Measurements from ENCODE around the gene ATP1B1.
"Not testable (repeated sequence)": the region's sequence is repeated elsewhere in the genome, so short reads cannot be mapped to it uniquely, and the experiment has no call there.

The ATP1B1 gene

DNA sequence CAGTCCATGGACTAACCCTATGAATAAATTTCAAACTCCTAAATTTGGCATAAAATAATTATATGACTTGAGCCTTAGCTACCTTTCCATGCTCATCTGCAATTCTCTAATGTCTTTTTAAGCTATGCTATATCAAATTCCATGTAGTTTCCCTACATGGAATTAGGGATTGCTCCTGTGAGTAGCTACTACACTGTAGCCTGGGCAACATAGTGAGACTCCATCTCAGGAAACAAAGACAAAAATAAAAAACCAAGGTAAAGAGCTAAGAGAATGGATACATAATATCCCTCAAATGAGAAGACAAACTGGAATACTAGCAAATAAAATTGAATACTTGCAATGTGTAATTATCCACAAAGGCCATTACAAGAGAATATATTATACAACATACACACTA, 37.5 kb downstream of the ATP1B1 start:
- no peak for DNase-seq

GRCh38 chr1:169144941-169145626, 38.6 kb downstream of the ATP1B1 start:
- no peak for DNase-seq

DNA sequence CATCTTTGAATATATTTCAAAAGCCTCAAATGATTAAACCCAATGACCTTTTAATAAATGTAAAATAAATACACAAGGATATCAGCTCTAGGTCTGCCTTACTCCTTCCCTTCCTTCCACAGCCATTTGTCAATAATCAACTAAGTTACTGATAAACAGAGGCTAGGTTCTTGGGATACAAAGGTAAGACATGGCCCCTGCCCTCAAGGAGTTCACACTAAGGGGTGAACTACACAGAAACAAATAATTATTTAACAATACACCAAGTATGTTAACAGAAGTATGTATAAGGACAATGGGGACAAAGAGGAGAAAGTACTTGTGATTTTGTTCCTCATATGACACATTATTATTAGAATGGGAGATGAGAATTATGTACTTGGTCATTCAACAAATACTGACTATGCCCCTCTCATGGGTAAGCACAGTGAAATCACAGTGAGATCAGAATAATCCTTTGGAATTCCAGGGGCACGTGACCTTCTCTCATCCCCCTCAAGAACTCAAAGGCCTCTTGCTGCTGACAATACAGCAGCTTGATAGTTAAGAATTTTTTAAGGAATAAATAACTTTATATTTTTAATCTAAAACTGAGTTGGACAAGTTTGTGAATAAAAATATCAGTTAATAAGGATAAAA, 40.2 kb downstream of the ATP1B1 start:
- no peak for DNase-seq

GRCh38 chr1:169148472-169149252, 42.2 kb downstream of the ATP1B1 start:
- DNase-seq = no peak

GRCh38 chr1:169149555-169150286, 43.2 kb downstream of the ATP1B1 start:
- no peak for DNase-seq

DNA sequence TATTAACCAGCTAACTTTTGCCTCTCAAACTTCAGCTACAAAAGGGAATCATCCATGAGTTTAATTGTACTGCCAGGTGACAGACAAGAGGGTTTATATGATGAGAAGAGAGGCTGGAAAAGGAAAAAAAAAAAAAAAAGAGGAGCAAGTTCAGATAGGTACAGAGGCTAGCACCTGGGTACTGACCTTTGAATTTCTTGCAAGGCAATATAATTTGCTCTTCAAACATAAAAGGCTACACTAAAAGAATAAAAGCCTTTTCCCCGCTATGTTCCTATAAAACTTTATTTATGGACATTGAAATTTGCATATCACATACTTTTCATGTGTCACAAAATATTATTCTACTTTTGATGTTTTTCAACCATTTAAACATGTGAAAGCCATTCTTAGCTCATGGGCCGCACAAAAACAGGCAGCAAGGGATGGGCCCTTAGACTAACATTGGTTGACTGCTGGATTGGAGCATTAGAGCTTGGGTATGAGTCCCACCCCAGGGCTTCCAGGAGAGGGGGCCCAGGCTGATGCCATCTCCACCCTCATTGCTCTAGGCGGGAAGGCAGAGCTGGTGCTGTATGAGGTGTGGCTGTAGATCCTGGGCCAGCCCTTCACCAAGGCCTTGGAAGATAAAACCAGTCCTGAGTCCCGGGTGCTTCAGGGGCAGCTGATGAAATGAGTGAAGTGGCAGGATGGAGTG, 44.3 kb downstream of the ATP1B1 start:
- DNase-seq = no peak

- DNase-seq = no peak
These were observed 44.9 kb downstream of the ATP1B1 start for GRCh38 chr1:169151338-169151837.

GRCh38 chr1:169155675-169156074, 49.2 kb downstream of the ATP1B1 start:
- no peak for DNase-seq

DNA sequence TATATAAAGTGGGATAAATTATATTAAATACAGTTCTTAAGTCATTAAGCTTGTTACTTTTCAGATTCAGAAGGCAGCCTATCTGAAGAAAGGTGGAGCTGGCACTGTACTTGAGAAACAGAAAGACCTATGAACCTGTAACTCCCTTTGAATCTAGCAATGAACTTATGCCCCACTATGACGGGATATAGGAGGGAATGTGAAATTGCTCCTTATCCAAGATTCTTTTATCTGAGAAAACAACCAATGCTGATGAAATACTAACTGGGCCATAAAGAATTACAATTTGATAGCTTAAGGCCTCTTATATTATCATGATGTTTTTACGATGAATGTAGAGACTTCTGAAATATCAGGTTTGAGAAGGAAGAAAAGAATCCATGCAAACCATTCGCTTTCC, 50.1 kb downstream of the ATP1B1 start:
- DNase-seq = no peak

- no peak for DNase-seq
These were observed 54.5 kb downstream of the ATP1B1 start for GRCh38 chr1:169160845-169161495.

- peak; percentile 32 to 41 for DNase-seq
These were observed 55.2 kb downstream of the ATP1B1 start for GRCh38 chr1:169161496-169162194.

DNA sequence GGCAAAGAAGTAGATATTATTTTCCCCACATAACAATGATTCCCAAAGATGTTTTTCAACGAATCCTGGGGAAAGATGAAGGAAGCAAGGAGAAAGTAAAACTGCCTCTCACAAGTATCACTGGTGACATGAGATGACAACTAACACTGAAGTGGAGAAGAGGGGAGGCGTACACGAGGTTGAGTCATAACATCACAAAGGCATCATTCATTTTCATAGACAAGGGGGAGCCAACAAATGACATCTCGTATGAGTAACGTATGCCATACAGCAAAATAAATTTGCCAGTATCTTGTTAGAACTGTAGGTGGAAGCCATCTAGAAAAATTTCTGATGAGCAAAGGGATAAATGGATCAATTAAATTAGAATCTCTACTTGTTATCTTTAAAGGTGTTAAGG, 56.6 kb downstream of the ATP1B1 start:
- no peak for DNase-seq

DNA sequence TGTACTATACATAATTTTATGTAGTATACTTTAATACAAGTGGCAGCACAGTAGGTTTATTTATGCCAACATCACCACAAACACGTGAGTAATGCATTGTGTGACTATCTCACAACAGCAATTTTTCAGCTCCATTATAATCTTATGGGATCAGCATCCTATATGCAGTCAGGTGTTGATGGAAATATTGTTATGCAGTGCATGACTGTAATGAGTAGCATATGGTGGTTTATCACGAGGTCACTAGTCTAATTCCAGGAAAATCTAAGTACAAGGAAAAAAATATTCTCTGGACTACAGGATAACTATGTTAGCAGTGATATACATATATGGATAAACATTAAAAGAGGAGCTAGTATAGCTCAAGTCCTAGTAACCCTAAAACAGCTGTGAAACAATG, 69.0 kb downstream of the ATP1B1 start:
- DNase-seq = no peak

GRCh38 chr1:169179431-169179830, 72.9 kb downstream of the ATP1B1 start:
- DNase-seq = not testable (repeated sequence)

DNA sequence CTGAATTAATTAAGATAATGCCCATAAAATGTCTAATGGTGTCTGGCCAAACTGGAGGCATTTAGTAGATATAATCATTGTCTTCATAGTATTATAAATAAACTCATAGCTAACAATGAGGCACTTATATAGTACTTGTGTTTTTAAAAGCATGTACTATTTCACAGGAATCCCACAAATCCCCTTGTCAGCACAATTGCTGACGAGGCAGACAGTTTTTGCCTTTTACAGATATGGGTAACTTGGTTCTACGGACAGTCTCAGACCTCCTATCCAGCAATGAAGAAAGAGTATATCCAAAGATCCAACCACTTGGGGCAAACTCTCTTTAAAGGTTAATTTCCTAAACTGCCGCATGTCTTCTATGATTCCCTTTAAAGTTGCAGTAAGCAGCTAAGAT, 73.7 kb downstream of the ATP1B1 start:
- no peak for DNase-seq

Measured in inflammatory macrophage (primary cell).